Nephron progenitor cell (in vitro differentiated cells): Measurements from ENCODE around the gene CACNG4.

ENCODE experiments used
- DNase-seq: peaks from one replicate; pipeline ENCODE4 v3.0.0; 2021
- H3K27ac Mint-ChIP-seq: 2 replicates; pipeline ENCODE4 v1.8.0; 2021; ENCODE audit warnings: mild to moderate bottlenecking, moderate library complexity, mixed read lengths
- H3K27me3 Mint-ChIP-seq: 2 replicates; pipeline ENCODE4 v1.8.0; 2021; ENCODE audit warnings: mild to moderate bottlenecking, low read depth, mixed read lengths; ENCODE audit not compliant: poor library complexity
- H3K36me3 Mint-ChIP-seq: 2 replicates; pipeline ENCODE4 v1.8.0; 2021; ENCODE audit warnings: low read depth, mixed read lengths
- H3K4me1 Mint-ChIP-seq: 2 replicates; pipeline ENCODE4 v1.8.0; 2021; ENCODE audit warnings: mixed read lengths
- H3K4me3 Mint-ChIP-seq: 2 replicates; pipeline ENCODE4 v1.8.0; 2021; ENCODE audit warnings: mild to moderate bottlenecking, moderate library complexity, mixed read lengths
- H3K9me3 Mint-ChIP-seq: 2 replicates; pipeline ENCODE4 v1.8.0; 2021; ENCODE audit warnings: mild to moderate bottlenecking, moderate library complexity, mixed read lengths
- CTCF ChIP-seq: fragments of 200-600 bp; sonication (generic); IDR thresholded peaks from 2 replicates; pipeline ENCODE4 v1.5.0; 2021; ENCODE audit warnings: antibody characterized with exemption

The CACNG4 gene

GRCh38 chr17:67046398-67046797, 81.9 kb downstream of the CACNG4 start:
- Mint-ChIP-seq H3K27me3 (peaks cover 17% of the 10 kb centered on the region), H3K27ac (no peak overlapping the region), H3K4me3 (no peak overlapping the region), H3K36me3 (peaks cover 6% of the 10 kb centered on the region), H3K4me1 (peaks cover 14% of the 10 kb centered on the region), H3K9me3 (peaks cover 28% of the 10 kb centered on the region)
- no peak for TF ChIP-seq CTCF
- no peak for DNase-seq

GRCh38 chr17:67047382-67047781, 82.9 kb downstream of the CACNG4 start:
- Mint-ChIP-seq H3K9me3 (peaks cover 28% of the 10 kb centered on the region), H3K36me3 (peaks cover 6% of the 10 kb centered on the region), H3K4me1 (peaks cover 13% of the 10 kb centered on the region), H3K27ac (no peak overlapping the region), H3K4me3 (no peak overlapping the region), H3K27me3 (peaks cover 12% of the 10 kb centered on the region)
- no peak for DNase-seq
- no peak for TF ChIP-seq CTCF

GRCh38 chr17:67049025-67049739, 84.7 kb downstream of the CACNG4 start:
- H3K4me3 Mint-ChIP-seq, result no peak overlapping the region
- peaks cover 12% of the 10 kb centered on the region for H3K27me3 Mint-ChIP-seq
- no peak overlapping the region for H3K27ac Mint-ChIP-seq
- H3K4me1 Mint-ChIP-seq, result no peaks in the 10 kb centered on the region
- peaks cover 6% of the 10 kb centered on the region for H3K36me3 Mint-ChIP-seq
- peaks cover 28% of the 10 kb centered on the region for H3K9me3 Mint-ChIP-seq
- no peak for DNase-seq
- no peak for TF ChIP-seq CTCF

GRCh38 chr17:67050066-67050465, 85.6 kb downstream of the CACNG4 start:
- DNase-seq, result no peak
- Mint-ChIP-seq H3K27ac (no peak overlapping the region), H3K9me3 (peaks cover 28% of the 10 kb centered on the region), H3K36me3 (peaks cover 6% of the 10 kb centered on the region), H3K4me1 (peaks cover 6% of the 10 kb centered on the region), H3K4me3 (no peak overlapping the region), H3K27me3 (peaks cover 12% of the 10 kb centered on the region)
- TF ChIP-seq CTCF, result no peak

GRCh38 chr17:67050471-67051154, 86.1 kb downstream of the CACNG4 start:
- Mint-ChIP-seq H3K27ac (no peak overlapping the region), H3K4me3 (no peak overlapping the region), H3K27me3 (peaks cover 10% of the 10 kb centered on the region), H3K9me3 (peaks cover 28% of the 10 kb centered on the region), H3K4me1 (peaks cover 6% of the 10 kb centered on the region), H3K36me3 (peaks cover 6% of the 10 kb centered on the region)
- DNase-seq, result no peak
- no peak for TF ChIP-seq CTCF

GRCh38 chr17:67051155-67051538, 86.6 kb downstream of the CACNG4 start:
- no peak for DNase-seq
- TF ChIP-seq CTCF, result no peak
- peaks cover 7% of the 10 kb centered on the region for H3K27me3 Mint-ChIP-seq
- peaks cover 6% of the 10 kb centered on the region for H3K4me1 Mint-ChIP-seq
- H3K4me3 Mint-ChIP-seq, result no peak overlapping the region
- H3K27ac Mint-ChIP-seq, result no peak overlapping the region
- peaks cover 28% of the 10 kb centered on the region for H3K9me3 Mint-ChIP-seq
- H3K36me3 Mint-ChIP-seq, result peaks cover 6% of the 10 kb centered on the region
